Measurements from ENCODE around the gene NUDCD3.

The NUDCD3 gene

DNA sequence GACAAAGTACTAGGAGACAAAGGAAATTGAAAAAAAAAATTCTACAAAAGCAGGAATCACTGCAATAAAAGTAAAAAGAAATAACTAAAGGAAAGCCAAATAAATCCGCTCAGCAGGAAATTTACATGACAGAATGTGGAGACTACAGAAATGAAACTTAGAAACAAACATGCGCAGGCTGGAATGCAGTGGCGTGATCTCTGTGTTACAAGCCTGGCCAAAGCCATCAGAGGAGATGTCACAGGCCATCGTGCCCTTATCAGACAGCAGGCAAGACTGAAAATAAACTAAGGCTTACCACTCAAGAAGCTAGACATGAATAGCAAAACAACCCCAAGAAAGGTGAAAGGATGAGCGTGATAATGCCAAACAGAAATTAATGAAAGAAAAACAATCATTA, 158.8 kb downstream of the NUDCD3 start:
- ChIA-PET POLR2A (no interaction called here), CTCF (no interaction called here)
- TF ChIP-seq CTBP1 (IDR thresholded peaks at IDR 0.05; ENCODE audit: borderline replicate concordance) = no peak
- no peak for TF ChIP-seq ZNF384 (IDR thresholded peaks at IDR 0.05)
- no peak for TF ChIP-seq NFRKB (IDR thresholded peaks at IDR 0.05)
- TF ChIP-seq FOXK2 (IDR thresholded peaks at IDR 0.05) = no peak
- no peak for TF ChIP-seq SUZ12 (IDR thresholded peaks at IDR 0.05)
- TF ChIP-seq FOXM1 (IDR thresholded peaks at IDR 0.05; ENCODE audit: borderline replicate concordance) = no peak

DNA sequence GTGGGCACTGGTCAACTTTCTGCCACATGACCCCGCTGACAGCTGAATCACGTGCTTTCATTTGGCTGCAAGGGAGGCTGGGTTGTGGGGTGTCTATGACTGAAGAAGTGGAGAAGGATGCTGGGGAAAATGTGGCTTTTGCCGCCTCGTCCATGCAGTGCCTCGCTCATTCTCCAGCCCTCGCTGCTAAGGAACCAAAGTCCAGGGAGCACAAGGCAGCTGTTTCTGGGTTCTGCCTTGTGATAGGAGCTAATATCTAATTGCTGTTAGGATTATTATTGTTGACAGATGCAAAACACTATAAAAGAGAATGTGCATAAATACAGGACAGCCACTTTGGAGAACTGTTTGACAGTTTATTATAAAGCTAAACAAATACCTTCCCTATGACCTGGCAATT, 160.1 kb downstream of the NUDCD3 start:
- TF ChIP-seq LEF1 (IDR thresholded peaks at IDR 0.05; ENCODE audit: borderline replicate concordance) (no peak), BHLHE40 (IDR thresholded peaks at IDR 0.05; ENCODE audit: borderline replicate concordance) (no peak), ARNT (IDR thresholded peaks at IDR 0.05) (no peak), TARDBP (IDR thresholded peaks at IDR 0.05) (no peak), FOXK2 (IDR thresholded peaks at IDR 0.05) (no peak), FOXA1 (IDR thresholded peaks at IDR 0.05) (no peak)
- TF ChIP-seq, protein P1, sequence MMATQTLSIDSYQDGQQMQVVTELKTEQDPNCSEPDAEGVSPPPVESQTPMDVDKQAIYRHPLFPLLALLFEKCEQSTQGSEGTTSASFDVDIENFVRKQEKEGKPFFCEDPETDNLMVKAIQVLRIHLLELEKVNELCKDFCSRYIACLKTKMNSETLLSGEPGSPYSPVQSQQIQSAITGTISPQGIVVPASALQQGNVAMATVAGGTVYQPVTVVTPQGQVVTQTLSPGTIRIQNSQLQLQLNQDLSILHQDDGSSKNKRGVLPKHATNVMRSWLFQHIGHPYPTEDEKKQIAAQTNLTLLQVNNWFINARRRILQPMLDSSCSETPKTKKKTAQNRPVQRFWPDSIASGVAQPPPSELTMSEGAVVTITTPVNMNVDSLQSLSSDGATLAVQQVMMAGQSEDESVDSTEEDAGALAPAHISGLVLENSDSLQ (IDR thresholded peaks at IDR 0.05) = no peak
- ChIA-PET CTCF (interaction anchor here (0.6 to 1.4 kb wide), 3 partner anchors 90 to 490 kb away, joined by 3 to 7 read pairs (median 5); no protein-coding TSS in a partner anchor), POLR2A (interaction anchor here (0.9 kb wide), 1 partner anchor 72 kb away, joined by 3 read pairs; no protein-coding TSS in a partner anchor)
- DNase-seq (ENCODE audit: extremely low spot score) = no peak

More for the DNA sequence above, 158.8 kb downstream of the NUDCD3 start:
- no peak for DNase-seq (ENCODE audit: extremely low spot score)

DNA sequence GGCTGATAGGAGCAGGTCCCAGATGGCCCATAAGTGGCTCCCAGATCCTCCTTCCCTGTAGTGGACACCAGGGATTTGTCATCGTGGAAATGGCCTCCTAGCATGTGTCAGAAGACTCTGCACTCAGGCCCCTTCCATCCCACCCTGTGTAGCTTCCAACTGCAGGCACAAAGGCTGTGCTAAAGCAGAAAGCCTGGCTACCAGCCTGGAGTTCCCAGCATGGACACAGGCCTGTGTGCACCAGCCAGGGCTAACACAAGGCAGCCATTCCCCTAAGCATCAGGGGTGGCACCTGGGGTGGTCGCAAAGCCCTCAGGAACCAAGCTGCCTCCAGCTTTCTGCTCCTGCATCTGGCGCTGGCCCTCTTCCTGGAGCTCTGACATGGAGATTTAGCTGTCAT, 160.6 kb downstream of the NUDCD3 start:
- CTCF ChIA-PET = interaction anchor here (0.6 to 1.4 kb wide), 3 partner anchors 89 to 490 kb away, joined by 3 to 7 read pairs (median 5); no protein-coding TSS in a partner anchor
- no peak for DNase-seq (ENCODE audit: extremely low spot score)
- TF ChIP-seq L3MBTL2 (conservative IDR thresholded peaks at IDR 0.05) = no peak
- POLR2A ChIA-PET = no interaction called here

Data from HEK293T (cell line).